ENCODE measurements around the gene VSTM2B.

- TF ChIP-seq NR2F6 (IDR thresholded peaks at IDR 0.05) (no peak), NR2F6 (CRISPR knock-in tag; IDR thresholded peaks at IDR 0.05) (no peak), CTCF (CRISPR knock-in tag; IDR thresholded peaks at IDR 0.05) (no peak), ZNF335 (CRISPR knock-in tag; IDR thresholded peaks at IDR 0.05) (no peak), FOXM1 (CRISPR knock-in tag; IDR thresholded peaks at IDR 0.05) (no peak), STAT5B (CRISPR knock-in tag; IDR thresholded peaks at IDR 0.05) (no peak), ZHX1 (CRISPR knock-in tag; IDR thresholded peaks at IDR 0.05; ENCODE audit: low read depth) (no peak), IRX3 (CRISPR knock-in tag; IDR thresholded peaks at IDR 0.05; ENCODE audit: borderline replicate concordance, low read depth) (no peak), ZNF512B (CRISPR knock-in tag; IDR thresholded peaks at IDR 0.05; ENCODE audit: borderline replicate concordance) (no peak), ZKSCAN8 (CRISPR knock-in tag; IDR thresholded peaks at IDR 0.05; ENCODE audit: borderline replicate concordance) (no peak), KLF15 (CRISPR knock-in tag; IDR thresholded peaks at IDR 0.05; ENCODE audit: borderline replicate concordance) (no peak)
Measured at GRCh38 chr19:29562299-29563297, 36.8 kb downstream of the VSTM2B start.
